MCF 10A (cell line): ENCODE data around the gene PEX3. TPM values are rescaled to one million over a fixed set of nuclear protein-coding genes. Genes with fewer than 3 reads are reported as not detected.

Experiments
- BruUV-seq: library from RNA; stranded (reverse); fragments of 400-500 nt; replicated peaks from 2 replicates; lab custom pipeline; 2021; lab: Mats Ljungman, UMichigan
- CTCF ChIA-PET: fragments of 300-600 bp; sonication (Branson Sonifier 250); formaldehyde crosslinking; extraction: SDS; loops from one replicate; lab custom pipeline; 2021; ENCODE audit warnings: antibody characterized with exemption, inconsistent platforms; lab: Yijun Ruan, JAX
- POLR2A ChIA-PET: fragments of 300-600, 350-650 bp; sonication (Branson Sonifier 250); formaldehyde crosslinking; extraction: SDS; loops from one replicate; lab custom pipeline; 2020; ENCODE audit warnings: antibody characterized with exemption, inconsistent platforms; lab: Yijun Ruan, JAX
- DNase-seq: peaks from one replicate; pipeline ENCODE4 v3.0.0-alpha.2; 2018; ENCODE audit not compliant: unreplicated experiment
- H3K27ac Mint-ChIP-seq: one replicate; pipeline ENCODE4 v1.8.0; 2022; ENCODE audit warnings: mild to moderate bottlenecking, low read depth, mixed read lengths; ENCODE audit not compliant: unreplicated experiment
- H3K27me3 Mint-ChIP-seq: one replicate; pipeline ENCODE4 v1.8.0; 2022; ENCODE audit warnings: mixed read lengths; ENCODE audit not compliant: insufficient read depth, unreplicated experiment
- H3K36me3 Mint-ChIP-seq: one replicate; pipeline ENCODE4 v1.8.0; 2022; ENCODE audit warnings: mild to moderate bottlenecking, moderate library complexity, mixed read lengths; ENCODE audit not compliant: insufficient read depth, unreplicated experiment
- H3K4me1 Mint-ChIP-seq: one replicate; pipeline ENCODE4 v1.8.0; 2022; ENCODE audit warnings: mixed read lengths; ENCODE audit not compliant: insufficient read depth, unreplicated experiment
- H3K4me3 Mint-ChIP-seq: one replicate; pipeline ENCODE4 v1.8.0; 2022; ENCODE audit warnings: mild to moderate bottlenecking, moderate library complexity, mixed read lengths; ENCODE audit not compliant: unreplicated experiment
- H3K9me3 Mint-ChIP-seq: one replicate; pipeline ENCODE4 v1.8.0; 2022; ENCODE audit warnings: mixed read lengths; ENCODE audit not compliant: unreplicated experiment
- intact Hi-C: fragments of 100-400 bp; cut with micrococcal nuclease; formaldehyde crosslinking; loops from 2 replicates; pipeline ENCODE4 v1.14.1; 2022
- total RNA-seq: library from RNA; stranded (reverse); gene quantifications from 2 replicates; pipeline ENCODE4 v1.2.3, GENCODE V29; 2022
- TF ChIP-seq, protein P1 (sequence below): fragments of 200-600 bp; IDR thresholded peaks from one replicate; pipeline ENCODE4 v1.8.0; 2022; ENCODE audit warnings: antibody characterized with exemption, mild to moderate bottlenecking; ENCODE audit not compliant: unreplicated experiment

Gene PEX3
- total RNA-seq, 1 experiment from 2014 or later = 24.3 TPM

DNA sequence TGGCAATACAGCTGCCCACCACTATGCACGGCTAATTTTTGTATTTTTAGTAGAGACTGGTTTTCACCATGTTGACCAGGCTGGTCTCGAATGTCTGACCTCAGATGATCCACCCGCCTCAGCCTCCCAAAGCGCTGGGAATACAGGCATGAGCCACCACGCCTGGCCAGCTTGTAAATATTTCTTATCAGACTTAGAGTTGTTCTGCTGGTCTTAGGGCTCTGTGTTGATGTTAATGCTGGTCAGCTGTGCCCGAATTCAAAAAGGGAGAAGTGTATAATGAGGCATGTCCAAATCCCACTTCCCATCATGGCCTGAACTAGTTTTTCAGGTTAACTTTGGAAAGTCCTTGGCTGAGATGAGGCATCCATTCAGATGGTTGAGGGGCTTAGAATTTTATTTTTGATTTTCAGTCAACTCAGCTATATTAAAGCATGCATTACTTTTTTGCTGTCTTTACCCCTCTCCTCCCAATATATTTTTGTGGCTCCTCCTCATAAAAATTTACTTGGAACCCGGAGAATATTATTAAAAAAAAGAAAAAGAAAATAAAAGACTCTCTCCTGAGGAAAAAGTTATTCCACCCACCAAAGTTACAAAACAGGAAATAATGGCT lies 47.8 kb upstream of the PEX3 start:
- intact Hi-C loops = no loop called here
- Mint-ChIP-seq H3K27me3 (no peaks in the 10 kb centered on the region), H3K9me3 (no peaks in the 10 kb centered on the region), H3K27ac (no peak overlapping the region), H3K36me3 (no peaks in the 10 kb centered on the region), H3K4me3 (no peak overlapping the region), H3K4me1 (peaks cover 66% of the 10 kb centered on the region)
- TF ChIP-seq, protein P1, sequence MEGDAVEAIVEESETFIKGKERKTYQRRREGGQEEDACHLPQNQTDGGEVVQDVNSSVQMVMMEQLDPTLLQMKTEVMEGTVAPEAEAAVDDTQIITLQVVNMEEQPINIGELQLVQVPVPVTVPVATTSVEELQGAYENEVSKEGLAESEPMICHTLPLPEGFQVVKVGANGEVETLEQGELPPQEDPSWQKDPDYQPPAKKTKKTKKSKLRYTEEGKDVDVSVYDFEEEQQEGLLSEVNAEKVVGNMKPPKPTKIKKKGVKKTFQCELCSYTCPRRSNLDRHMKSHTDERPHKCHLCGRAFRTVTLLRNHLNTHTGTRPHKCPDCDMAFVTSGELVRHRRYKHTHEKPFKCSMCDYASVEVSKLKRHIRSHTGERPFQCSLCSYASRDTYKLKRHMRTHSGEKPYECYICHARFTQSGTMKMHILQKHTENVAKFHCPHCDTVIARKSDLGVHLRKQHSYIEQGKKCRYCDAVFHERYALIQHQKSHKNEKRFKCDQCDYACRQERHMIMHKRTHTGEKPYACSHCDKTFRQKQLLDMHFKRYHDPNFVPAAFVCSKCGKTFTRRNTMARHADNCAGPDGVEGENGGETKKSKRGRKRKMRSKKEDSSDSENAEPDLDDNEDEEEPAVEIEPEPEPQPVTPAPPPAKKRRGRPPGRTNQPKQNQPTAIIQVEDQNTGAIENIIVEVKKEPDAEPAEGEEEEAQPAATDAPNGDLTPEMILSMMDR = no peak
- ChIA-PET POLR2A (interaction anchor here (0.6 to 2.2 kb wide), 6 partner anchors 47 to 73 kb away, joined by 3 to 12 read pairs (median 5); no protein-coding TSS in a partner anchor), CTCF (interaction anchor here (0.6 to 1.6 kb wide), 4 partner anchors 35 to 170 kb away, joined by 3 to 6 read pairs (median 4); no protein-coding TSS in a partner anchor)
- BruUV-seq = no TSS peak
- no peak for DNase-seq

DNA sequence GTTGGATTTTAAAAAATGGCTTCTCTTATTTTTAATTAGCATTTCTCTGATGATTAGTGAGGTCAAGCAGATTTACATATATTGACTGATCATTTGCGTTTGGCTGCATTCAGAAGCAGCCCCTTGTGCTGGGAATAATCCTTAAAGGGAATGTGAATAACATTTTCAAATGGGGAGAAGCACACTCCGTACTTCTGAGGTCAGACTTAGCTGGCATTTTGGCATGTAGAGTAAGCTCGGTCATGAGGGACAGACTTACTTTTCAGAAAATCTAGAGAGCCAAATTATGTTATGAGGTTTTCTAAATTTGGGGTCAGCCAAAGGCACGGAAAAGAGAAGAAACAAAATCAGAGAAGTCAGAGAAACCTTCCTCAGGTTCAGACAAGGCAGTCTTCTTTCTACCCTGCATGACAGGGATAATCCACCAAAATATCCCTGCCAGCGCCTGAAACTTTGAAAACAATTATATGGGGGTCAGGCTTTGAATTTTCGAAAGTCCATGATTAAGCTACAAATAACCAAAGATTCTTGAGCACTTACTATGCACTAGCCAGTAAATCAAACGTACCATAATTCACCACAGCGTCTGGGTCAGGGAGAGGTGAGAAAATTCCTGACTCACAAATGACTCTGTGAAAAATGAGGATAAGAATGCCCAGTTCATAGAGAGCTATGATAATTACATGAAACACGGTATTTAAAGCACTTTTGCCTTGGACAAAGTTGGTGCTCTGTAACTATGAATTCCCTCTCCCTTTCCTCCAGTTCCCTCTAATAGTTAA lies 45.0 kb upstream of the PEX3 start:
- Mint-ChIP-seq H3K36me3 (no peaks in the 10 kb centered on the region), H3K4me1 (peaks cover 52% of the 10 kb centered on the region), H3K9me3 (no peaks in the 10 kb centered on the region), H3K27me3 (no peaks in the 10 kb centered on the region), H3K4me3 (peak overlapping the region; percentile 25), H3K27ac (peak overlapping the region; percentile 85)
- peak; percentile 49 for DNase-seq
- intact Hi-C loops = no loop called here
- POLR2A ChIA-PET = interaction anchor here (0.6 to 2.2 kb wide), 13 partner anchors 8 to 346 kb away, joined by 3 to 13 read pairs (median 5); partner anchors contain the start of genes ADAT2 and PEX3
- TF ChIP-seq, protein P1 = no peak
- BruUV-seq = no TSS peak
- CTCF ChIA-PET = interaction anchor here (1.0 to 1.3 kb wide), 3 partner anchors 11 to 932 kb away, joined by 3 to 5 read pairs (median 4); no protein-coding TSS in a partner anchor

DNA sequence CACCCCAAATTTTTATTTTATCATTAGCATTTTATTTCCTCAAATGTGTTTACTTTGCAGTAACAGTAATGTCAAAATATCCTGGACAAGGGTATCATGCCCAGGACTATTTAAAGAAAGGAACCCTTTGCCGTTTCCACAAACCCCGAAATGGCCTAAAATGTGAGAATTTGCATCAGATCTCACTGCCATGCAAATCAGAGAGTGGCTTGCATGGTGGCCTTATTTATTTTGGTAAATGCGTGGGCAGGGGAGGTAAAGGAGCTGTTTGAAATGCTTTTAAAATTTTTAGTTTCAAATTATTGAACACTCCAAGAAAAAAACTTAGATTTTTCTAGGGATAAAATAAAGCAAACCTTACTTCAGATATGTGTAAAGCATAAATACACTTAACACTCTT lies 43.9 kb upstream of the PEX3 start:
- ChIA-PET CTCF (no interaction called here), POLR2A (interaction anchor here (0.7 to 2.2 kb wide), 3 partner anchors 9 to 463 kb away, joined by 4 to 13 read pairs (median 13); no protein-coding TSS in a partner anchor)
- TF ChIP-seq, protein P1 = no peak
- DNase-seq = no peak
- intact Hi-C loops = no loop called here
- Mint-ChIP-seq H3K36me3 (no peaks in the 10 kb centered on the region), H3K4me3 (no peak overlapping the region), H3K4me1 (peaks cover 50% of the 10 kb centered on the region), H3K27me3 (no peaks in the 10 kb centered on the region), H3K9me3 (no peaks in the 10 kb centered on the region), H3K27ac (no peak overlapping the region)
- BruUV-seq = no TSS peak
